GM23248 (cell line): ENCODE data around the gene SETBP1. TPM values are rescaled to one million over a fixed set of nuclear protein-coding genes. Genes with fewer than 3 reads are reported as not detected.

Experiments
- DNase-seq: peaks from one replicate; pipeline ENCODE4 v3.0.0-alpha.2; 2015
- H2AFZ ChIP-seq: fragments of 200-600 bp; sonication (generic); 2 replicates; pipeline ENCODE4 v1.6.1; 2016; ENCODE audit warnings: antibody characterized with exemption
- H3F3A ChIP-seq: fragments of 200-600 bp; sonication (generic); 2 replicates; pipeline ENCODE4 v1.6.1; 2016; ENCODE audit warnings: mild to moderate bottlenecking, antibody characterized with exemption, mixed run types; ENCODE audit not compliant: insufficient read depth
- H3K27ac ChIP-seq: fragments of 200-600 bp; sonication (generic); 2 replicates; pipeline ENCODE4 v1.5.1; 2016; ENCODE audit warnings: mild to moderate bottlenecking
- H3K27me3 ChIP-seq: fragments of 200-600 bp; sonication (generic); replicated peaks from 2 replicates; pipeline ENCODE4 v1.6.1; 2016; ENCODE audit warnings: mild to moderate bottlenecking; ENCODE audit not compliant: insufficient read depth
- H3K36me3 ChIP-seq: fragments of 200-600 bp; sonication (generic); 2 replicates; pipeline ENCODE4 v1.6.1; 2016; ENCODE audit warnings: low read depth, mild to moderate bottlenecking
- H3K4me1 ChIP-seq: fragments of 200-600 bp; sonication (generic); 2 replicates; pipeline ENCODE4 v1.6.1; 2016; ENCODE audit warnings: mild to moderate bottlenecking; ENCODE audit not compliant: insufficient read depth
- H3K4me2 ChIP-seq: fragments of 200-600 bp; sonication (generic); one replicate; pipeline ENCODE4 v1.6.1; 2016; ENCODE audit warnings: mild to moderate bottlenecking; ENCODE audit not compliant: unreplicated experiment
- H3K4me3 ChIP-seq: fragments of 200-600 bp; sonication (generic); 2 replicates; pipeline ENCODE4 v1.5.1; 2016; ENCODE audit warnings: mild to moderate bottlenecking
- H3K79me2 ChIP-seq: fragments of 200-600 bp; sonication (generic); 2 replicates; pipeline ENCODE4 v1.6.1; 2016; ENCODE audit warnings: mild to moderate bottlenecking; ENCODE audit not compliant: insufficient read depth
- H3K9ac ChIP-seq: fragments of 200-600 bp; sonication (generic); 2 replicates; pipeline ENCODE4 v1.6.1; 2016; ENCODE audit warnings: mild to moderate bottlenecking
- H3K9me2 ChIP-seq: fragments of 200-600 bp; sonication (generic); 2 replicates; pipeline ENCODE4 v1.6.1; 2016; ENCODE audit warnings: mixed run types, mild to moderate bottlenecking, moderate library complexity; ENCODE audit not compliant: insufficient read depth
- H3K9me3 ChIP-seq: fragments of 200-600 bp; sonication (generic); one replicate; pipeline ENCODE4 v1.6.1; 2017; ENCODE audit warnings: low read depth
- H4K20me1 ChIP-seq: fragments of 200-600 bp; sonication (generic); 2 replicates; pipeline ENCODE4 v1.6.0; 2016; ENCODE audit not compliant: insufficient read depth
- EZH2 ChIP-seq: fragments of 200-600 bp; sonication (generic); IDR thresholded peaks from 2 replicates; pipeline ENCODE4 v1.6.1; 2018; ENCODE audit warnings: antibody characterized with exemption, mild to moderate bottlenecking; ENCODE audit not compliant: insufficient read depth, poor library complexity, severe bottlenecking
- EZH2phosphoT487 ChIP-seq: fragments of 200-600 bp; sonication (generic); IDR thresholded peaks from 2 replicates; pipeline ENCODE4 v1.6.1; 2018; ENCODE audit warnings: antibody characterized with exemption, moderate library complexity, mild to moderate bottlenecking, low read depth; ENCODE audit not compliant: insufficient read depth
- WGBS, 2 experiments: methylation state at CpG; one replicate each; pipeline ENCODE4 v1.1.6; 2015 to 2017; ENCODE audit warnings: low lambda C conversion rate in 2 of 2, low coverage in 1 of 2; ENCODE audit errors: missing lambda C conversion rate in 2 of 2; 5-methylcytosine and 5-hydroxymethylcytosine counted together
- in situ Hi-C: fragments of 300-500 bp; cut with MboI; formaldehyde crosslinking; loops from 2 replicates; pipeline ENCODE4 v1.15.0; 2020
- polyA plus RNA-seq: library from polyadenylated mRNA; unstranded; fragments of >200 nt; fragmentation: Nextera tagmentation; extraction: Ambion mirVana; gene quantifications from 2 replicates; pipeline ENCODE4 v1.2.1, GENCODE V29; 2016
- total RNA-seq: library from RNA; depleted of rRNA; stranded (reverse); fragments of >200 nt; shearing (Covaris generic); gene quantifications from 2 replicates; pipeline ENCODE4 v1.2.3, GENCODE V29; 2014

SETBP1 gene
- total and polyA plus RNA-seq, 2 experiments from 2014 or later, result 1.3 to 4.1 TPM

DNA sequence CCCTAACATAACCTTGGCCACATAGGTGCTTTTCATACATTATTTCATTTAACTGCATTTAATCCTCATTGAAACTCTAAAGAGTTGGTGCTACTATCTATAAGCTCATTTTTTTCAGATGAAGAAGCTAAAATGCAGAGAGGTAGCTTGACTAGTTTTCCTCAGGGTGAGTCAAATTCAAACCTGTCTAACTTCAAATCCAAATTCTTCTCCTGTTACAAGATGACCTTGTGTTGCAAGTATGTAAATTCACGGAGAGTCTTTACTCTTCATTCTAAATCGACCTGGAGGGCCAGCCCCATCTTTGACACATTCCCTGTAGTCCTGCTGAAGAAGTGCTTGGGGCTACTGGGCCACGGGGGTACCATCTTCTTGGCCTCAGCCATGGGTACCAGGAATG lies 8.2 kb upstream of the SETBP1 start:
- Histone ChIP-seq H3K9me3 (no peaks in the 10 kb centered on the region), H4K20me1 (no peaks in the 10 kb centered on the region), H3K79me2 (no peaks in the 10 kb centered on the region), H3K4me2 (no peak overlapping the region), H3K9ac (no peak overlapping the region), H3K36me3 (no peaks in the 10 kb centered on the region), H2AFZ (no peak overlapping the region), H3K27ac (no peak overlapping the region), H3K4me1 (no peaks in the 10 kb centered on the region), H3K9me2 (no peaks in the 10 kb centered on the region), H3K4me3 (no peak overlapping the region), H3K27me3 (no peaks in the 10 kb centered on the region), H3F3A (no peaks in the 10 kb centered on the region)
- TF ChIP-seq EZH2phosphoT487, result no peak
- TF ChIP-seq EZH2, result no peak
- 57 to 61% methylated on average over 3 of the region's 3 CpGs for WGBS, 2 experiments
- DNase-seq, result no peak
- in situ Hi-C loops, result loop anchor here (10.0 to 25.0 kb wide), 3 partner anchors 535 to 1010 kb away; no protein-coding TSS in a partner anchor

DNA sequence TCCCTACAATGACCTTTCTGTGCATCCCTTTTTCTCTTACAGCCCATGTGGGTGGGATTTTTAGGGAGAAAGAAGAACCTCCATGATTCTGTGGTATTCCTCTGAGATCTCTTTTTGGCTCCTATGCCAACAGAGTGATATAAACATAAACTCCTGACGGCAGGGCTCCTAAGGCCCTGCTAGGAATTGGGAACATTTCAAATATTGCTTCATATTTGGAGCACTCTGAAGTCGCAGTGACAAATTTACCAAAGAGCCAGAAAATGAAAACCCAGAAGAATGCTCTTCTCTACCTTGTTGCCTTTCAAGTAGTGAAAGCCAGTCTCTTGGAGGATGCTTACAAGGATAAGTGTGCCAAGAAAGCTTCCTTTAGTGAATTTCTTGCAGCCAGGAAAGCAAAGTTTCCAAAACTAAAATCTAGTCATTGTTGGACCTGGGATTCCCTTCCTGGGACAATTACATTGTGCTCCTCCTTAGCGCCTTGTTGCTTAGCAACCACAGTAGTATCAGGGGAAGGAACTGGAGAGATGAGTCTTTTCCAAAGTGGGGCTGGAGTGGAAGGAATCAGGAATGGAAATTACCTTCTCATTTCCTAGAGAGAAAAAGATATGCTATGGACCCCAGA lies 7.3 kb upstream of the SETBP1 start:
- in situ Hi-C loops, result loop anchor here (10.0 to 25.0 kb wide), 3 partner anchors 536 to 1011 kb away; no protein-coding TSS in a partner anchor
- 19 to 23% methylated on average over 3 of the region's 3 CpGs for WGBS, 2 experiments

DNA sequence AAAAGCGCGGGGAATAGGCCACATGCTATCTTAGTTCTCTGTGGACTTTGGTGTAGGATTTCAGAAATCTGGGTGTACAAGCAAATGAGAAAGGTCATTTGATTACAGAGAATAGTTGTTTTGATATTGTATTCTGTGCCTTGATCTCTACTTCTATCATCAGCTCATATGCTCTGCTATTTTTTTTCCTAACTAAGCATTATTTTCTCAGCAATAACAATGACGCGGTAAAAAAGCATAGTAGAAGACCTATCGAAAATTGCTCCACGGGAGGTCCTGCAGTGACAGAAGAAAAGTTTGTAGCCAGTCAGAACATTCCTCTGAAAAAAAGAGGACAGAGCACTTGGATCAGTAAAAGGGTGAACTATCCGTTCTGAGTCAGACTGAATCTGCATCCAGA lies 2.8 kb upstream of the SETBP1 start:
- H3K9me2 ChIP-seq, result no peaks in the 10 kb centered on the region
- no peak overlapping the region for H3K4me3 ChIP-seq
- no peaks in the 10 kb centered on the region for H4K20me1 ChIP-seq
- no peak overlapping the region for H3K4me2 ChIP-seq
- H3K4me1 ChIP-seq, result peaks cover 10% of the 10 kb centered on the region
- H3K9ac ChIP-seq, result no peak overlapping the region
- no peak for TF ChIP-seq EZH2phosphoT487
- TF ChIP-seq EZH2, result no peak
- WGBS, 2 experiments, result 80% methylated on average over 7 of the region's 7 CpGs
- H3F3A ChIP-seq, result no peaks in the 10 kb centered on the region
- H2AFZ ChIP-seq, result peak overlapping the region; percentile 84; the same call in 1 of the 2 replicates
- DNase-seq, result no peak
- H3K79me2 ChIP-seq, result 0 out of 2 replicates have a peak, but pooled peaks cover 10% of the 10 kb centered on the region
- H3K27ac ChIP-seq, result no peak overlapping the region
- H3K36me3 ChIP-seq, result no peaks in the 10 kb centered on the region
- no peaks in the 10 kb centered on the region for H3K27me3 ChIP-seq
- in situ Hi-C loops, result loop anchor here (10.0 kb wide), 1 partner anchor 537 kb away; no protein-coding TSS in a partner anchor
- no peaks in the 10 kb centered on the region for H3K9me3 ChIP-seq

More for the DNA sequence above, 7.3 kb upstream of the SETBP1 start:
- Histone ChIP-seq H3K9ac (no peak overlapping the region), H3K27me3 (no peaks in the 10 kb centered on the region), H3K9me2 (no peaks in the 10 kb centered on the region), H3K4me1 (peaks cover 1% of the 10 kb centered on the region; the same call in 1 of the 2 replicates), H3K36me3 (no peaks in the 10 kb centered on the region), H3K4me2 (no peak overlapping the region), H3K9me3 (no peaks in the 10 kb centered on the region), H3K27ac (no peak overlapping the region), H3K79me2 (no peaks in the 10 kb centered on the region), H3F3A (no peaks in the 10 kb centered on the region), H4K20me1 (no peaks in the 10 kb centered on the region), H2AFZ (no peak overlapping the region), H3K4me3 (no peak overlapping the region)
- no peak for DNase-seq
- TF ChIP-seq EZH2, result no peak

DNA sequence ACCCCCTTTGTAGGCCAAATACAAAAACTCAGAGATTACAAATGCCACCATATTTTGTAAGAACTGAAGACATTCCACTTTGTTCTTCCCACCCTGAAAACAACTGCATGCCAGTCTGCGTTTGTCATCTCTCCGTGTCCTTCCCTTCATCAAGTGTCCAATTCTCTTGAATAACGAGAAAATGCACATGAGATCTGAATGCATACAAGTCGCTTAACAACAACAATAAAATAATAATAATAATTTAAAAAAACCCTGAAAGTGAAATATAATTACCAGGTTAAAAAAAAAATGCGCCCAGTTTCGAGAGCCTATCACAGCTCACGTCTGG lies 2.0 kb upstream of the SETBP1 start:
- WGBS, 2 experiments, result 1 to 2% methylated on average over 7 of the region's 7 CpGs
- H3K27ac ChIP-seq, result no peak overlapping the region
- peaks cover 2% of the 10 kb centered on the region; the same call in 1 of the 2 replicates for H3F3A ChIP-seq
- TF ChIP-seq EZH2, result no peak
- no peak for TF ChIP-seq EZH2phosphoT487
- no peaks in the 10 kb centered on the region for H3K27me3 ChIP-seq
- H3K36me3 ChIP-seq, result no peaks in the 10 kb centered on the region
- H3K9me3 ChIP-seq, result no peaks in the 10 kb centered on the region
- in situ Hi-C loops, result loop anchor here (10.0 kb wide), 1 partner anchor 536 kb away; no protein-coding TSS in a partner anchor
- H3K9ac ChIP-seq, result peak overlapping the region; percentile 90; the same call in 1 of the 2 replicates
- H4K20me1 ChIP-seq, result no peaks in the 10 kb centered on the region
- peak overlapping the region; percentile 84 for H2AFZ ChIP-seq
- peaks cover 18% of the 10 kb centered on the region; the same call in 1 of the 2 replicates for H3K79me2 ChIP-seq
- no peak for DNase-seq
- peaks cover 18% of the 10 kb centered on the region for H3K4me1 ChIP-seq
- peak overlapping the region; percentile 91 for H3K4me3 ChIP-seq
- H3K9me2 ChIP-seq, result no peaks in the 10 kb centered on the region
- H3K4me2 ChIP-seq, result peak overlapping the region; percentile 80
